HG02588 (cell line): Measurements from ENCODE around the gene CLDN9.
A peak's percentile ranks its signal among the peaks of the same experiment; 100 is the strongest.
"Not testable (repeated sequence)": the region's sequence is repeated elsewhere in the genome, so short reads cannot be mapped to it uniquely, and the experiment has no call there.

Experiments
- ATAC-seq: cut with Tn5 transposase; IDR thresholded peaks from one replicate; pipeline ENCODE4 v1.9.1; 2021; ENCODE audit warnings: mild to moderate bottlenecking, moderate library complexity; ENCODE audit not compliant: unreplicated experiment

Gene CLDN9

DNA sequence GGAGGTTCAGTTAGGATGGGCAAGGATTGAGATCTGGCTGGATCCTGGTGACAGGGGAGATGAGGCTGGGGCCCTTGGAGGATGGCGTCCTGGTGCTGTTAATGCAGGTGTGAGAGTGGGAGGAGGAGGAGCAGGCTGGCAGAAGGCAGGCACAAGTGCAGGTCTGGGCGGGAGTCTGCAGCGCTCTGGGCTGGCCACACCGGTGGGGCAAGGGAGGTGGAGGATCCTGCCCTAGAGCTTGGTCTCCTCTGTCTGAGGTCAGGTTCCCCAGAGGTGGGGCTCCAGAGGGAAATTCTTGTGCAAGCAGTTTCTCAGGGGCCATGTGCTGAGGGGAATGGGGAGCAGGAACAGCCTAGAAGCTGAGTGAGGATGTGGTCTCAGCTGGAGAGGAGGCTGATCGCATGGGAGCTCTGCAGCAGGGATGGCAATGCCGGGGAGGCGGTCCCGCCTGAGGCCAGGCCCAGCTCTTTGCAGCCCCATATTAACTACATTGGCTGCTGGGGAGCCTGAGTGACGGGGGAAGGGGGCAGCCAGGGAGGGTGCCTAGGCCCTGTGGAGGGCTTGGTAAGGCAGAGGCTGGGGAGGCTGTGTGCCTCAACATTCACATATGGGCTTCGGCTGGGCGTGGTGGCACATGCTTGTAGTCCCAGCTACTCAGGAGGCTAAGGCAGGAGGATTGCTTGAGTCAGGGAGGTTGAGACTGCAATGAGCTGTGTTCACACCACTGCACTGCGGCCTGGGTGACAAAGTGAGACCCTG, 40.0 kb downstream of the CLDN9 start:
- ATAC-seq: not testable (repeated sequence)

DNA sequence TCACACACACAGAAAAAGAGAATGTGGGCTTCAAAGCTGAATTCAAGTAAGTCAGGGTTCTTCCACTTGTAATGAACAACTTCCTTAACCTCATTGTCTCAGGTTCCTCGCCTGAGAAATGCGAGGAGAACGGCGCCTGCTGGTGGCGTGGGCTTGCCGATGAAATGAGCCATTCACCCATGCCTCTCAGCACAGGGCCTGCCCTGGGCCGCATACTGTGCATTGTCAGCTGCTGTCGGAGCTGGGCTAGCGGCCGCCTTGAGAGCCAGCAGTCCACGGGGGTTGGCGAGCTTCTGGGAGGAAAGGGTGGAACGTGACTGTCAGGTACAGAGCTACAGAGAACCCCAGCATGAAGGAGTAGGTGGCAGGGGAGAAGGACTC, 40.6 kb downstream of the CLDN9 start:
- ATAC-seq: not testable (repeated sequence)

GRCh38 chr16:3054965-3055733, 42.4 kb downstream of the CLDN9 start:
- no peak for ATAC-seq

DNA sequence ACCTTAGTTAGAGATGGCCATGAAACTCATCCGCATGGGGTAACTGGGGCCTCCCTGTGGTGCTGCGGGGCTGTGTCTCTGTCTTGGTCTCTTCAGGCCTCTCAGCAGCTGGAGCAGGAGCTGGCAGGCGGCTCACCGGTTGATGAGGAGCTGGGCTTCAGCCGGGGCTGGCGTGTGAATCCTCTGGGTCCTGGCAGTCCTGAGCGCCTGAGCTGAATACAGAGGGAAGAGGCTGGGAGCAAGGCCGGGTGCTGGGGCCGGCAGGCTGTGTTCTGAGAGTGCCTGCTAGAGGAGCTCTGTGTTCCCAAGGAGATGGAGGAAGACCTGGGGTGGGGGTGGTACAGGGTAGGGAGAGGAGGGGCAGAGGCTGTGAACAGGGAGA, 43.0 kb downstream of the CLDN9 start:
- ATAC-seq: not testable (repeated sequence)

- no peak for ATAC-seq
Measured at GRCh38 chr16:3056336-3057180, 43.8 kb downstream of the CLDN9 start.

- ATAC-seq: no peak
Measured at GRCh38 chr16:3057181-3058138, 44.7 kb downstream of the CLDN9 start.

- peak; percentile 20 for ATAC-seq
Measured at GRCh38 chr16:3058139-3059030, 45.7 kb downstream of the CLDN9 start.

DNA sequence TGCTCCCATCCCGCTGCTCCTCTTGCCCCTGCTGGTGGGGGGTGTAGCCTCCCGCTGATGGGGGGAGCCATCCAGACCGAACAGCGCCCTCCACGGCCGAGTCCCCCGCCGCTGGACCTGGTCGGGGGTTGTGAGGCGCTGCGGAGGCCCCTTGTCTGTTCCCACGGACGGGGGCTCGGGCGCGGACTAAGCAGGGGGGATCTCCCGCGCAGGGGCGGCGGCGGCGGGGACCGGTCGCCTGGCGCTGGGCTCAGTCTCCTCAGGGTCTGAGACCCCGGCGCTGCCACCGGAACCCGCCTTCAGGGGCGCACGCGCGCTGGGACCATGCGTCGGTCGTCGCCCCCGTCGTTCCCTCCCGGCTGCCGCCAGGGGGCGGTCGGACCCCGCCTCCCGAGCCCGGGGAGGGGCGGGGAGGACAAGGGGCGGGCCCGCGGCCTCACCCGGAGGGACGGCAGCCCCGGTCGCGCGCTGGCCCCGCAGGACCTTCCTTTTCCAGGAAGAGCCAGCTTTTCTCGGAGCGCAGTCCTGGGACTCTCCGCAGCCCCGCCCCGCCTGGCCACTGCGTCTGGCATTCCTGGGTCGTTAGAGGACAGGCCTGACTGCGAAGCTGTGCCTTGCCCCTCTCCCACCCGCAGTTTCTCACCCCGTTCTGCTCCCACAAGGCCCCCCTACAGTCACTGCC, 46.5 kb downstream of the CLDN9 start:
- peak; percentile 77 for ATAC-seq

DNA sequence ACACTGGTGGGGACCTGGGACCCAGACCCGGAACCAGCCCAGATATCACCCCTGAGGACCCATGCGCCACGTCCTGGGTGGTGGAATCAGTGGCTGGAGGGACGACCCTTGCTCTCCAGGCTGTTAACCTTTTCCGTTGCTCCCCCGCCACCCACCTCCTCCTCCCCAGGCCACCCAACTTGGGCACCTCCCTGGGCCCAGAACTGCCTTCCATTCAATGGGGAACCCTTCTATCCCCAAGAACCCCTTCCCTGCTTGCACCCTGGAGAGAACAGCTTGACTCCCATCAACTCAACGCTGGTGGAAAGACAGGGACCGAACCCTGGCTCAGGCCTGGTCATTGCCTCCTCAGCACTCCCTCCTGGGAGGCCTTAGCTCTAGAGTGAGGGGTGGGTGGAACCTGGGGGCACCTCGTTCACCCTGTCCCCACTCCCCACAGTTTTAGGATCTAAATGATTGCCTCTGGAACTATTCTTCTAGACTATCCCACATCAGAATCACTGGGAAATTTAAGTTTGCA, 47.1 kb downstream of the CLDN9 start:
- no peak for ATAC-seq

DNA sequence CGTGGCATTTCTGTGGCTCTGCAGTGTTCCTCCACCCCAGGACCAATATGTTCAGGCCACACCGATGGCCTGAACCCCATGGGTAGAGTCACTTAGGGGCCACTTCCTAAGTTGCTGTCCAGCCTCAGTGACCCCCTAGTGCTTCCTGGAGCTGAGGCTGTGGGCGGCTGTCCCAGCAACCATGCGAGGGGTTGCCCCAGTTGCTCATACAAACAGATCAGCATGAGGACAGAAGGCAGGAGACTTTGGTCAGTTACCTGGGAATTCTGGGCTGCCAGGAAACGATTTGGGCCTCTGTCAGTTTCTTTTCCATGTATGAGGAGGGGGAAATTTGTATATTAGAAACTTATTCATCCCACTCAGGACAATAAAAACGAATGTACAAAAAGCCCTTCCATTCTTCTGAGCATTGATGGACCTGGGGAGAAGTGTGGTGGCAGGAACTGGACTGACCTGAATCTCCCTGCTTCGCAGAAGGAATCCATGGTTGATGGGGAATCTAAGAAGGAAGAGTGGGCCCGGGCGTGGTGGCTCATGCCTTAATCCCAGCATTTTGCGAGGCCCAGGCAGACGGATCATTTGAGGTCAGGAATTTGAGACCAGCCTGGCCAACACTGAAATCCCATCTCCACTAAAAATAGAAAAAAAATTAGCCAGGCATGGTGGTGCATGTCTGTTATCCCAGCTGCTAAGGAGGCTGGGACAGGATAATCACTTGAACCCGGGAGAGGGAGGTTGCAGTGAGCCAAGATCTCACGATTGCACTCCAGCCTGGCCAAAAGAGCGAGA, 47.8 kb downstream of the CLDN9 start:
- ATAC-seq: no peak

- no peak for ATAC-seq
Measured at GRCh38 chr16:3062553-3062952, 49.8 kb downstream of the CLDN9 start.

DNA sequence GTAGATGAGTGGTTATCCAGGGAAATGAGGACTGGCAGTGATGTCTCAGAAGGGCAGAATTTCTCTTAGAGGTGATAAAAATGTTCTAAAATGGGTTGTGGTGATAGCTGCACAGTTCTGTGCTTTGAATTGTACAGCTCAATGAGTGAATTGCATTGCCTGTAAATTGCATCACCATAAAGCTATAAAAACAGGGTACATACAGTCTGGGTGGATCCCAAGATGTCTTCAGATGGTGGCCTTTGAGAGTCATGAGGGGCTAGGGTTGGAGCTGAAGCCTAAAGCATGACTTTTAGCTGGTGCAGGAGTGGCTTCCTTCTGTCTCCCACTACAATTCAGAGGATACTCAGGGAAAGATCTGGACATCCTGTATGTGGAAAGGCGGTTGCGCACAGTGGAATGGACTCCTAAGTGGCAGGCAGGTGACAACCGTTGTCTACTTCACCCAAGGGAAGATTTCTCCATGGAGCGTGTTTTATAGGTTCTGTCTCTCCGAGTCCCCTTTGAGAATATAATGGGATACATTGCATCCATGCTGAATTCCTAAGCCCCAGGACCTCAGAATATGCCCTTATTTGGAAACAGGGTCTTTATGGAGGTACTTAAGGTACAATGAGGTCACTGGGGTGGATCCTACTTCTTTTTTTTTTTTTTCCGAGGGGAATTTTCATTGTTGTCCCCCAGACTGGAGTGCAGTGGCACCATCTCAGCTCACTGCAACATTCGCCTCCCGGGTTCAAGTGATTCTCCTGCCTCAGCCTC, 51.1 kb downstream of the CLDN9 start:
- ATAC-seq: no peak
